Gastrocnemius medialis (tissue), 4 donors: Measurements from ENCODE around the gene LYST.

Experiments
- POLR2A ChIP-seq, 2 donors: fragments of 450-650 bp; IDR thresholded peaks; one replicate each; pipeline ENCODE4 v1.6.1; 2017; ENCODE audit warnings: antibody characterized with exemption in 2 of 2, mild to moderate bottlenecking in 2 of 2, moderate library complexity in 2 of 2
- TF ChIP-seq, protein P1 (sequence below), 5 experiments: fragments of 450-650 bp in 3 of 5; fragments of 200-600 bp in 2 of 5; sonication (generic) in 2 of 5; IDR thresholded peaks in 4 of 5; conservative IDR thresholded peaks in 1 of 5; 1 replicate in 4 of 5; 2 replicates in 1 of 5; pipeline ENCODE4 v1.5.1; 2016 to 2019; ENCODE audit warnings: antibody characterized with exemption in 5 of 5, mild to moderate bottlenecking in 3 of 5, moderate library complexity in 3 of 5

DNA sequence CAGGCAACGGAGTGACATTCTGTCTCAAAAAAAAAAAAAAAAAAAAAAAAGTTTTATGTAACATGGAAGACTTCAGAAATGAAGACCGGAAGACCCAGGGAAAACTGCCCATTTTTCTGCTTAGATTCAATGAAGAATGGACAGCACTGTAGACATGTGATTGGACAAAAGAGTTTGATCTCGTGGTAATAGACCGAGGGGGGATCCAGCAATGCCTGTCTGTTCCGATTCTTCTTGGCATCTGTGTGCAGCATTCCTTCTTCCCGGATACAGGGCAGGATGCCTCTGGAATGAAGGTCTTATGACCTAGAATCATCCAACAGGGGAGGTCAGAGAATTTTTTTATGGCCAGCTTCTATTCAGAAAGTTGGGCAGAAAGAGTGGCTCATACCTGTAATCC is 5.6 kb upstream of the LYST start:
- TF ChIP-seq, protein P1, sequence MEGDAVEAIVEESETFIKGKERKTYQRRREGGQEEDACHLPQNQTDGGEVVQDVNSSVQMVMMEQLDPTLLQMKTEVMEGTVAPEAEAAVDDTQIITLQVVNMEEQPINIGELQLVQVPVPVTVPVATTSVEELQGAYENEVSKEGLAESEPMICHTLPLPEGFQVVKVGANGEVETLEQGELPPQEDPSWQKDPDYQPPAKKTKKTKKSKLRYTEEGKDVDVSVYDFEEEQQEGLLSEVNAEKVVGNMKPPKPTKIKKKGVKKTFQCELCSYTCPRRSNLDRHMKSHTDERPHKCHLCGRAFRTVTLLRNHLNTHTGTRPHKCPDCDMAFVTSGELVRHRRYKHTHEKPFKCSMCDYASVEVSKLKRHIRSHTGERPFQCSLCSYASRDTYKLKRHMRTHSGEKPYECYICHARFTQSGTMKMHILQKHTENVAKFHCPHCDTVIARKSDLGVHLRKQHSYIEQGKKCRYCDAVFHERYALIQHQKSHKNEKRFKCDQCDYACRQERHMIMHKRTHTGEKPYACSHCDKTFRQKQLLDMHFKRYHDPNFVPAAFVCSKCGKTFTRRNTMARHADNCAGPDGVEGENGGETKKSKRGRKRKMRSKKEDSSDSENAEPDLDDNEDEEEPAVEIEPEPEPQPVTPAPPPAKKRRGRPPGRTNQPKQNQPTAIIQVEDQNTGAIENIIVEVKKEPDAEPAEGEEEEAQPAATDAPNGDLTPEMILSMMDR (IDR thresholded peaks at IDR 0.05 in 4 of 5, conservative IDR thresholded peaks at IDR 0.05 in 1 of 5): no peak
- no peak for TF ChIP-seq POLR2A (IDR thresholded peaks at IDR 0.05)
